Measurements from ENCODE around the gene UTY. TPM values are rescaled to one million over a fixed set of nuclear protein-coding genes. Genes with fewer than 3 reads are reported as not detected.

UTY gene
- total RNA-seq, 1 experiment from 2014 or later: 5.9 TPM

DNA sequence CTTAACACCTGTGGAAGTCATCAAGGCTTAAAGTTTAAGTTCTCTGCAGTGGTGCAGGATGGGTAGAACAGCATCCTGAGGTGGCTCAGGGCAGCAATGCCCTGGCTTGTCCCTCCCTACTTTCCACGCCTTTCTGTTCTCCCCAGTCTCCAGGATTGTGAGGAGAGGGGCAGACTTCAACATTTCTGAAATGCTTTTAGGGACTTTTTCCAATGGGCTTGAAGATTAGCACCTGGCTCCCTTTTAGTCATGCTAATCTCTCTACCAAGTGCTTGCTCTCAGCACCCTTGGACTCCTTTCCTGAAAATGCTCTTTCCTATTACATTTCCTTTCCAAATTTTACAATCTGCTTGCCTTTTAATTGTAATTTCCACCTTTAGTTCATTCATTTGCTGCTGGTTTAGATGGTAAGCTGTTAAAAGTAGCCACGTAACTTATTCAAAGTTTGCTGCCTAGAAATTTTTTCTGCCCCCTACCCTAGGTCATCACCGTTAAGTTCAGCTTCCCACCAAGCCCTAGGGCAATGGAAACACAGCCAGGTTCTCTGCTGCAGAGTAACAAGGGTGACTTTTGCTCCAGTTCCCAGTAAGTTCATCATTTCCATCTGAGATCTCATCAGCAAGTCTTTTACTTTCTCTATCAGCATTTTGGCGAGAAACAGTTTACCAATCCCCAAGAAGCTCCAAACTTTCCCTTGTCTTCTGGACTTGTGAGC is 183.5 kb downstream of the UTY start:
- Histone ChIP-seq H3K9me3 (ENCODE audit: control insufficient read depth in 1 of 2, insufficient read depth in 1 of 2, low read depth in 1 of 2, low read length in 2 of 2) (no peaks in the 10 kb centered on the region), H3K4me2 (ENCODE audit: low read length) (no peak overlapping the region), H3K79me2 (ENCODE audit: insufficient read depth, low read length) (no peaks in the 10 kb centered on the region), H3K9ac (ENCODE audit: low read length) (no peak overlapping the region), H3K36me3 (ENCODE audit: control insufficient read depth in 1 of 2, insufficient read depth in 2 of 2, low read length in 2 of 2) (no peaks in the 10 kb centered on the region), H3K4me1 (ENCODE audit: control insufficient read depth in 1 of 2, insufficient read depth in 2 of 2, low read length in 2 of 2) (no peaks in the 10 kb centered on the region), H3K4me3 (replicated peaks in 1 of 2; ENCODE audit: low read depth in 1 of 2, low read length in 2 of 2) (no peak overlapping the region), H3K9me2 (ENCODE audit: insufficient read depth) (no peaks in the 10 kb centered on the region), H3K27me3 (ENCODE audit: insufficient read depth, low read length) (no peaks in the 10 kb centered on the region), H3K27ac (ENCODE audit: low read depth, low read length) (no peak overlapping the region), H4K20me1 (ENCODE audit: insufficient read depth) (no peaks in the 10 kb centered on the region), H2AFZ (ENCODE audit: low read depth, low read length, poor library complexity, severe bottlenecking) (no peak overlapping the region)
- ChIA-PET CTCF (no interaction called here), RAD21 (ENCODE audit: low non-redundant PET in 1 of 2, low total read pairs in 2 of 2, uncharacterized antibody in 2 of 2, unreplicated experiment in 2 of 2) (no interaction called here), POLR2A (no interaction called here)
- DNase-seq (ENCODE audit: low read depth, low spot score) (no peak), ATAC-seq (no peak)
- BruUV-seq (replicated peaks): no TSS peak
- intact Hi-C loops (cut with micrococcal nuclease): no loop called here
- TF ChIP-seq, protein P1, sequence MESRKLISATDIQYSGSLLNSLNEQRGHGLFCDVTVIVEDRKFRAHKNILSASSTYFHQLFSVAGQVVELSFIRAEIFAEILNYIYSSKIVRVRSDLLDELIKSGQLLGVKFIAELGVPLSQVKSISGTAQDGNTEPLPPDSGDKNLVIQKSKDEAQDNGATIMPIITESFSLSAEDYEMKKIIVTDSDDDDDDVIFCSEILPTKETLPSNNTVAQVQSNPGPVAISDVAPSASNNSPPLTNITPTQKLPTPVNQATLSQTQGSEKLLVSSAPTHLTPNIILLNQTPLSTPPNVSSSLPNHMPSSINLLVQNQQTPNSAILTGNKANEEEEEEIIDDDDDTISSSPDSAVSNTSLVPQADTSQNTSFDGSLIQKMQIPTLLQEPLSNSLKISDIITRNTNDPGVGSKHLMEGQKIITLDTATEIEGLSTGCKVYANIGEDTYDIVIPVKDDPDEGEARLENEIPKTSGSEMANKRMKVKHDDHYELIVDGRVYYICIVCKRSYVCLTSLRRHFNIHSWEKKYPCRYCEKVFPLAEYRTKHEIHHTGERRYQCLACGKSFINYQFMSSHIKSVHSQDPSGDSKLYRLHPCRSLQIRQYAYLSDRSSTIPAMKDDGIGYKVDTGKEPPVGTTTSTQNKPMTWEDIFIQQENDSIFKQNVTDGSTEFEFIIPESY (IDR thresholded peaks at IDR 0.05; ENCODE audit: extremely low read depth, insufficient replicate concordance, low read length): no peak
- TF ChIP-seq CBX3 (IDR thresholded peaks at IDR 0.05; ENCODE audit: low read depth): no peak
- no peak for TF ChIP-seq EGR1 (IDR thresholded peaks at IDR 0.05; ENCODE audit: low read depth)
- TF ChIP-seq POLR2A (IDR thresholded peaks at IDR 0.05; ENCODE audit: borderline replicate concordance, extremely low read depth, insufficient read depth, insufficient read length): no peak
- no peak for TF ChIP-seq RAD21 (IDR thresholded peaks at IDR 0.05; ENCODE audit: low read depth)
- no peak for TF ChIP-seq FOSL1 (IDR thresholded peaks at IDR 0.05; ENCODE audit: low read depth)
- no peak for TF ChIP-seq SIN3A (IDR thresholded peaks at IDR 0.05; ENCODE audit: low read depth)

DNA sequence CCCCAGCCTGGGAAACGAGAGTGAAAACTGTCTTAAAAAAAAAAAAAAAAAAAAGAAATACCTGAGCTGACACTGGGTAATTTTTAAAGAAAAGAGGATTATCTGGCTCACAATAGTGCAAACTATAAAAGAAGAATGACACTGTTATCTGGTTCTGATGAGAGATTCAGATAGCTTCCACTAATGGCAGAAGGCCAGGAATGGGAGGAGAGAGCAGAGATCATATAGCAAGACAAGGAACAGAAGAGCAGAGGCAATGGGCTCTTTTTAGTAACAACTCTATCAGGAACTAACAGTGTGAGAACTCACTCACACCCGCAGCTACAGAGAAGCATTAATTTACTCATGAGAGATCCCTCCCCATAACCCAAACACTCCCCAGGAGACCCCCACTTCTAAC is 184.8 kb downstream of the UTY start:
- H3K27ac ChIP-seq (ENCODE audit: low read depth, low read length): no peak overlapping the region
- H3K4me1 ChIP-seq (ENCODE audit: control insufficient read depth in 1 of 2, insufficient read depth in 2 of 2, low read length in 2 of 2): no peaks in the 10 kb centered on the region
- DNase-seq (ENCODE audit: low read depth, low spot score) (no peak), ATAC-seq (no peak)
- RAD21 ChIA-PET (ENCODE audit: low non-redundant PET in 1 of 2, low total read pairs in 2 of 2, uncharacterized antibody in 2 of 2, unreplicated experiment in 2 of 2): no interaction called here
- intact Hi-C loops (cut with micrococcal nuclease): no loop called here
- H3K27me3 ChIP-seq (ENCODE audit: insufficient read depth, low read length): no peaks in the 10 kb centered on the region
- no peak overlapping the region for H3K9ac ChIP-seq (ENCODE audit: low read length)
- no peaks in the 10 kb centered on the region for H3K9me2 ChIP-seq (ENCODE audit: insufficient read depth)
- H3K36me3 ChIP-seq (ENCODE audit: control insufficient read depth in 1 of 2, insufficient read depth in 2 of 2, low read length in 2 of 2): no peaks in the 10 kb centered on the region
- POLR2A ChIA-PET: no interaction called here
- BruUV-seq (replicated peaks): no TSS peak
- no peaks in the 10 kb centered on the region for H4K20me1 ChIP-seq (ENCODE audit: insufficient read depth)
- no peaks in the 10 kb centered on the region for H3K79me2 ChIP-seq (ENCODE audit: insufficient read depth, low read length)
- CTCF ChIA-PET: no interaction called here
- no peaks in the 10 kb centered on the region for H3K9me3 ChIP-seq (ENCODE audit: control insufficient read depth in 1 of 2, insufficient read depth in 1 of 2, low read depth in 1 of 2, low read length in 2 of 2)
- no peak overlapping the region for H2AFZ ChIP-seq (ENCODE audit: low read depth, low read length, poor library complexity, severe bottlenecking)
- no peak for TF ChIP-seq TCF7L2 (IDR thresholded peaks at IDR 0.05; ENCODE audit: borderline replicate concordance, extremely low read depth, insufficient read depth, insufficient read length)
- no peak for TF ChIP-seq FOSL1 (IDR thresholded peaks at IDR 0.05; ENCODE audit: low read depth)
- TF ChIP-seq RAD21 (IDR thresholded peaks at IDR 0.05; ENCODE audit: low read depth): no peak
- TF ChIP-seq CBX3 (IDR thresholded peaks at IDR 0.05; ENCODE audit: low read depth): no peak
- TF ChIP-seq YY1 (IDR thresholded peaks at IDR 0.05; ENCODE audit: extremely low read depth, insufficient replicate concordance, low read depth, low read length): no peak
- no peak for TF ChIP-seq SP1 (IDR thresholded peaks at IDR 0.05; ENCODE audit: low read depth)
- no peak overlapping the region for H3K4me3 ChIP-seq (replicated peaks in 1 of 2; ENCODE audit: low read depth in 1 of 2, low read length in 2 of 2)
- H3K4me2 ChIP-seq (ENCODE audit: low read length): no peak overlapping the region
